HG03521 (cell line): ENCODE measurements around the gene SEPHS2.

Experiments
- ATAC-seq: cut with Tn5 transposase; IDR thresholded peaks from one replicate; pipeline ENCODE4 v1.9.1; 2021; ENCODE audit warnings: mild to moderate bottlenecking, moderate library complexity; ENCODE audit not compliant: unreplicated experiment

SEPHS2 gene

DNA sequence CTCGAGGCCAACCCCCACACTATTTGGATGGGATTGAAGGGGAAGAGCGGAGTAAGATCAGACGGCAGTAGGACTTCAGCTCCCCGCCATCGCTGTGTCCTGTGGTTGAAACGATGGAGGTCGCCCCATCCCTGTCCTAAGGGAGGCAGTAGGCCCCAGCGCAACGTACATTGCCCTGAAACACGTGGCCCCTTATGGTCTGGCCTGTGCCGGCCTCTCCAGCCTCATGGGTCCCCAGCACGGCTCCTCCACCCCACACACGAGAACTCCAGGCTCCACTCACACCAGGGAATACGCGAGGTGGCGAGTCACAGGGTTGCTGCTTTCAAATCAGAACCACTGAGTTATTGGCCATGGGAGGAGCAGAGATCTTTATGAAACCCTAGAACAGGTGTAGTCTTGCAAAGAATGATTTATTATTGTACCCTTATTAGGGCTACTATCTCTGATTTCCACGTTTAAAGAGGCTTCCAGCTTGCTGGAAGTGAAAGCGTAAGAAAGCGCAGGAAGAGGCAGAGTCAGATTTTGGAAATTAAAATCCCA is 15.2 kb downstream of the SEPHS2 start:
- ATAC-seq, result no peak

GRCh38 chr16:30429678-30430427 is 15.8 kb downstream of the SEPHS2 start, which contains the start of gene DCTPP1:
Gene DCTPP1 (minus strand): TSS chr16:30430030. CDS start chr16:30429980, 50 bp downstream.
- peak; percentile 96 for ATAC-seq

DNA sequence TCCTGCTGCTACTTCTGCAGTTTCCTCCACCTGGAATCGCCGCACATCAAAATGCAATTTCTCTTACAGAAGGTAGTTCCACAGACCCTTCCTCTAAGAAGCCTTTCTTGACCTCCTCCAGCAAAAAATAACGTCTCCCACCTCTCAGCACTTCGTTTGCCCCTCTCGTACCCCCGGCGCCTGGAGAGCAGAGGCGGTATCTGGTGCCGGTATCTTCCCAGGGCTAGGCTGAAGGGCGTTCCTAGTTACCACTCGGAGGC is 16.3 kb downstream of the SEPHS2 start:
- no peak for ATAC-seq

DNA sequence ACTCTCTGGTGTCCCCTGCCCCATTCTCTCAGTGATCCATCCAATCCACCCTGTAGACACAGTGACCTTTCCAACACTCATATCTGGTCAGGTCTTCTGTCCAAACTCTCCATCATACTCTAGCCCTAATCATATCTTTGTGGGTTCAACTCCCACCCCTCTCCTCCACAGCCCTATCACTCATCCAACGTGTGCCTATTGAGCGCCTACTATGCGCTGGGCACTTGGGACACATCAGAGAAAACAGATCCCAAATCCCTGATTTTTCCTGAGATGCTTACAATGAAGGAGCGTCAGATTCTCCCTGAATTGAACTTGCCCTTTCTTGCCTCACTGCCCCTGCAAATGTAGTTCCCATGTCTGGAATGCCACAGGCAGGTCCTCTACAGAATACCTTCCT is 17.6 kb downstream of the SEPHS2 start:
- ATAC-seq, result no peak

GRCh38 chr16:30421010-30421409 is 24.7 kb downstream of the SEPHS2 start:
- no peak for ATAC-seq

DNA sequence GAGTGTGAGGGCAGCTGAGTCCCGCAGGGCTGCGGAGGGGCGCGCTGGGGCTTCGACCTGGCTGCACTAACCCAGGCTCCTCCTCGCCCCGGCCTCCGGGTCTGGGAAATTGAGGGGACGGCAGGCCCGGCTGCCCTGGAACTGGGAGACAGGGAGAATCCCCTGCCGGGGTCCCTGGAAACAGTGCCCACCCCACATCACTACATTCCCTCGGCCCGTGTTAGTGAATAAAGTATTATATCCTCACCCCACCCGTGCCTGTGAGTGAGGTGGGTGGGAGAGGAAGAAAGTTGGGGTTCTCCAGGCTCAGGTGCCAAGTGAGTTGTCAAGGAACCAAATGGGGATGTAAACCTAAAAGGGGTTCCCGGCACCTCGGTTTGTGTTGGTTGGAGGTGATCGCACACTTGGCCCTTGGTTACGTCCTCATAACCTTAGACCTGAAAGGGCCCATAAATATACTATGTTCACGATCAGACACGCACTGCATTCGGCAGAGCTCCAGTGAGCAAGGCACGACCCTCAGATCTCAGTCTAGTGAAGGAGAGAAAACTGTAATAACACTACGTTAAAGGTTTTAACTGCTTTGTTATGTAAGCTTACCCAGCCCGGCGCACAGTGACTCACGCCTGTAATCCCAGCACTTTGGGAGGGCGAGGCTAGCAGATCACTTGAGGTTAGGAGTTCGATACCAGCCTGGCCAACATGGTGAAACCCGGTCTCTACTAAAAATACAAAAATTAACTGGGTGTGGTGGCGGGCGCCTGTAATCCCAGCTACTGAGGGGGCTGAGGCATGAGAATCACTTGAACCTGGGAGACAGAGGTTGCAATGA is 27.1 kb downstream of the SEPHS2 start:
- no peak for ATAC-seq

DNA sequence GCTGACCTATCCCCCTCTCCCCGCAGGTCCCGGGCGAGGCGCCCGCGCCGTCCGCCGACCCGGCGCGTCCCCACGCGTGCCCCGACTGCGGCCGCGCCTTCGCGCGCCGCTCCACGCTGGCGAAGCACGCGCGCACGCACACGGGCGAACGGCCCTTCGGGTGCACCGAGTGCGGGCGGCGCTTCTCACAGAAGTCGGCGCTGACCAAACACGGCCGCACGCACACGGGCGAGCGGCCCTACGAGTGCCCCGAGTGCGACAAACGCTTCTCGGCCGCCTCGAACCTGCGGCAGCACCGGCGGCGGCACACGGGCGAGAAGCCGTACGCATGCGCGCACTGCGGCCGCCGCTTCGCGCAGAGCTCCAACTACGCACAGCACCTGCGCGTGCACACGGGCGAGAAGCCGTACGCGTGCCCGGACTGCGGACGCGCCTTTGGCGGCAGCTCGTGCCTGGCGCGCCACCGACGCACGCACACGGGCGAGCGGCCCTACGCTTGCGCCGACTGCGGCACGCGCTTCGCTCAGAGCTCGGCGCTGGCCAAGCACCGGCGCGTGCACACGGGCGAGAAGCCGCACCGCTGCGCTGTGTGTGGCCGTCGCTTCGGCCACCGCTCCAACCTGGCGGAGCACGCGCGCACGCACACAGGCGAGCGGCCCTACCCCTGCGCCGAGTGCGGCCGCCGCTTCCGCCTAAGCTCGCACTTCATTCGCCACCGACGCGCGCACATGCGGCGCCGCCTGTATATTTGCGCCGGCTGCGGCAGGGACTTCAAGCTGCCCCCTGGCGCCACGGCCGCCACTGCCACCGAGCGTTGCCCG is 27.9 kb downstream of the SEPHS2 start:
- peak; percentile 80 for ATAC-seq

GRCh38 chr16:30416624-30417528 is 28.8 kb downstream of the SEPHS2 start:
- no peak for ATAC-seq

DNA sequence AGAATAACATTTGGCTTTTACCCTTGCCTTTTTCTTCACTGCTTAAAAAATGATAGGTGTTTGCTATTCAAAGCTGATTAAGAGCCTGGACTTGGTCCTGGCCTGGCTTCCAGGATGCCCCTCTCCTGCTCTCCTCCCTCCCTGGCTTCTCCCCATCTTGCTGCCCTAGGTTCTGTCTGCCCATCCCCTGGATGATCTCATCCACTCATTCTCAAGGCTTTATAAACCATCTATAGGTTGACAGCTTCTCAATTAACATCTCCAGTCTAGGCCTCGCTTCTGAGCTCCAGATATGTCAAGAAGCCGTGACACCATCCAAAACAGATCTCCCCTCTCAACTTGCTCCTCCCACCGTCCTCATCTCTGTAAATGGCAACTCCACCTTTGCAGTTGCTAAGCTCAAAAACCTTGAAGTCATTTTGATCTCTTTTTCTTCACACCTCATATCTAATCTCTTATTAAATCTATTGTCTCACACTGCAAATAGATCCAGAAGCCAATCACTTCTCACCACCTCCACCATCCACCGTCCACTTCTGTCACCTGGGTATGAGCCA is 29.5 kb downstream of the SEPHS2 start:
- ATAC-seq, result no peak

- ATAC-seq, result no peak
Measured at GRCh38 chr16:30414159-30414558, 31.5 kb downstream of the SEPHS2 start.

DNA sequence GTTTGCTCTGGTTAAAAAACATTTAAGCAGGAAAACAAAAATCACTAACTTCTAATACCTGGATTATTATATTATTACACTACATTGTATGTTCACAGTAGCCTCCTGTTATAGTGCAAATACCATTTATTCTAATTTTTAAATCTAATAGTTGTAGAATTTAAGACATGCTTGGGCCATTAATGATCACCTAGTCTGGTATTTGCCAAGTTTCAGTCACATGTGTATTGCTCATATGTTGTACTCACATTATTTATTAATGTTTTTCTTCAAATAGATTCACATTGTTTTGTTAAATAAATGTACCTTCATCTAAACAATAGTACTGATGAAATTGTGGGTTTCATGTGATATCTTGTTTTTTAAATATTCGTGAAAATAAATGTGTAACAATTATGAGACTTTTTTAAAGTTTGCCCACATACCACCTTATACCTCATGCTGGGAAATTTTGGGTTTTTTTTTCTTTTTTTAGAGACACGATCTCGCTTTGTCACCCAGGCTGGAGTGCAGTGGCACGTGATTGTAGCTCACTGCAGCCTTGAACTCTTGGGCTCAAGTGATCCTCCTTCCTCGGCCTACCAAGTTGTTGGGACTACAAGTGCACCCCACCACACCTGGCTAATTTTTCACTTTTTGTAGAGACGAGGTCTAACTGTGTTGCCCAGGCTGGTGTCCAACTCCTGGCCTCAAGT is 32.4 kb downstream of the SEPHS2 start:
- ATAC-seq, result no peak

DNA sequence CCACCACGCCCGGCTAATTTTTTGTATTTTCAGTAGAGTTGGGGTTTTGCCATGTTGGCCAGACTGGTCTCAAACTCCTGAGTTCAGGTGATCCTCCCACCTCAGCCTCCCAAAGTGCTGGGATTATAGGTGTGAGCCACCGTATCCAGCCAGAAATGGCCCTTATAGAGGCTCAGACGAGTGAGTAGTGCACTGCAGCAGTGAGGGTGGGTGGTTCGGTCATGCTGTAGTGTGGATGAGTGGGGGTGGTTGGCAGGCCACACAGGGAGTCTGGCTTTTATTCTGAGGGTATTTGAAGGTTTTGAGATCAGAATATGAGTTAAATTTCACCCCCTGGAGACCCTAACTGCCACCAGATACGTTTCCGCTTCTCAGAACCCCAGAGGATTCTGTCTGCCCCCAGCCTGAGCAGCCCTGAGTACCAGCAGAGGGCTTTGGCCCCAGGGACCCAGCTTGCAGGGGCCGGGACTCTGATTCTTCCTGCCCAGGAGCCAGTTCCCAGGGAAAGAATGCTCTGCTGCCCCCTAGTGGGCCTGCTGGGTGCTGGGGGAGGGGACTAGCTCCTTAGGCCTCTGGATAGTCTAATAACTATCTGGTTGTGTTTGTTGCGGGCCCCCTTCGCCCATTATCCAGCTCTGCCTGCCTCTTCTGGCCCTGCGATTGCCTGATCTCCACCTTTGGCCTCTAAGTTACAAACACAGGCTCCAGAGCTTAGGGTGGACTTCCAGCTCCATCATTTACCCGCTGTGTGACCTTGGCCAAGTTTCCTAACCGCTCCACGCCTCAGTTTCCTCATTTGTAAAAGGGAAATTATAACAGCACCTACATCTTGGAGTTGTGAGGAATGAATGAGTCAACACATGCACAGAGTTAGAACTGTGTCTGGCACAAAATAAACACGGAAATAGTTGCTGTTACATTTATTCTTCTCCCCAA is 36.3 kb downstream of the SEPHS2 start:
- peak; percentile 37 for ATAC-seq

DNA sequence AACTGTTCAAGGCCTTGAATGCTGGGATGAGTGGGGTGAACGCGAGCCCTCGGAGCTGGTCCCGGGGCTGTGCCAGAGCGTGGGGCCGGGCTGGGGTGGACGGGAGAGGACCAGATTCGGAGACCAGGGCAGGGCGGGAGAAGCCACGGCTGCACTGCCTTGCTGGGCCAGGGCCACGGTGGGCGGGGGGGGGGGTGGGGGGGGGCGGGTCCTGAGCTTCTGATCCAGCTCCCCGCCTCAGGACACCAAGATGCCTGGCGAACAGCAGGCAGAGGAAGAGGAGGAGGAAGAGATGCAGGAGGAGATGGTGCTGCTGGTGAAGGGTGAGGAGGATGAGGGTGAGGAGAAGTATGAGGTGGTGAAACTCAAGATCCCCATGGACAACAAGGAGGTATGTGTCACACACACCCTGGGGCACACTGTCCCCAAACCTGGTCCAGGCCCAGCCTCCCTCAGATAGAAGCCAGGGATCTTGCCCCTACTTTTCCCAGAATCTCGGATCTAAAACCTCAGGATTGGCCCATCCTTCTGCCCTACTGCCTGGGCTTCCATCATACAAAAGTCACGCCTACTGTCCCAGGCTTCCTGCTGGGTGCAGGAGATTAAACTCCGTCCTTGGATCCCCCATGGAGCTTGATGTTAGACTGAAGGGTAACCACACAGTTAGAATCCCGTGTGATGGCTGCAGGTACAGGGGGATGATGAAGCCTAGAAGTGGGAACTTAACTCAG is 37.7 kb downstream of the SEPHS2 start:
- ATAC-seq, result no peak

- peak; percentile 77 for ATAC-seq
Measured at GRCh38 chr16:30407102-30407803, 38.4 kb downstream of the SEPHS2 start, which contains the start of gene ZNF771. Gene ZNF771 (plus strand): TSS chr16:30407606. CDS start chr16:30408054, 448 bp downstream.

GRCh38 chr16:30406795-30407101 is 38.9 kb downstream of the SEPHS2 start:
- ATAC-seq, result no peak

GRCh38 chr16:30401768-30402425 is 43.8 kb downstream of the SEPHS2 start:
- no peak for ATAC-seq
